ENCODE data around the gene COQ4.

COQ4 gene

GRCh38 chr9:128360826-128361225 is 38.2 kb downstream of the COQ4 start:
- Histone ChIP-seq H3K36me3 (replicated peaks; ENCODE audit: low read depth, low read length) (peaks cover 3% of the 10 kb centered on the region), H3K9ac (ENCODE audit: low read length) (no peak overlapping the region), H3K4me1 (ENCODE audit: low read length) (peaks cover 12% of the 10 kb centered on the region), H3K4me3 (ENCODE audit: low read length) (no peak overlapping the region), H3K27me3 (ENCODE audit: low read depth, low read length) (no peaks in the 10 kb centered on the region), H2AFZ (ENCODE audit: low read depth, low read length) (no peak overlapping the region), H3K79me2 (ENCODE audit: low read length) (no peaks in the 10 kb centered on the region), H3K4me2 (ENCODE audit: low read length) (no peak overlapping the region), H3K9me3 (ENCODE audit: insufficient read depth, low read length) (no peaks in the 10 kb centered on the region), H3K27ac (ENCODE audit: low read length) (no peak overlapping the region), H4K20me1 (ENCODE audit: insufficient read depth, low read length) (no peaks in the 10 kb centered on the region)
- TF ChIP-seq CTCF (IDR thresholded peaks at IDR 0.05; ENCODE audit: low read depth, low read length): no peak

- Histone ChIP-seq H3K27me3 (ENCODE audit: low read depth, low read length) (no peaks in the 10 kb centered on the region), H3K36me3 (replicated peaks; ENCODE audit: low read depth, low read length) (no peaks in the 10 kb centered on the region), H3K4me1 (ENCODE audit: low read length) (peaks cover 12% of the 10 kb centered on the region), H3K27ac (ENCODE audit: low read length) (no peak overlapping the region), H3K4me2 (ENCODE audit: low read length) (peak overlapping the region; percentile 74), H3K4me3 (ENCODE audit: low read length) (peak overlapping the region; percentile 74), H3K9ac (ENCODE audit: low read length) (0 out of 2 replicates have a peak overlapping the region, but pooled peaks have one; percentile 44), H3K9me3 (ENCODE audit: insufficient read depth, low read length) (no peaks in the 10 kb centered on the region), H3K79me2 (ENCODE audit: low read length) (no peaks in the 10 kb centered on the region), H4K20me1 (ENCODE audit: insufficient read depth, low read length) (no peaks in the 10 kb centered on the region), H2AFZ (ENCODE audit: low read depth, low read length) (peak overlapping the region; percentile 64; the same call in 1 of the 2 replicates)
- TF ChIP-seq CTCF (IDR thresholded peaks at IDR 0.05; ENCODE audit: low read depth, low read length): no peak
- TF ChIP-seq EZH2phosphoT487 (IDR thresholded peaks at IDR 0.05; ENCODE audit: low read depth): no peak
Measured at GRCh38 chr9:128361296-128361985, 38.8 kb downstream of the COQ4 start.

- Histone ChIP-seq H3K27me3 (ENCODE audit: low read depth, low read length) (no peaks in the 10 kb centered on the region), H3K27ac (ENCODE audit: low read length) (no peak overlapping the region), H3K9ac (ENCODE audit: low read length) (peak overlapping the region; percentile 44), H3K36me3 (replicated peaks; ENCODE audit: low read depth, low read length) (no peaks in the 10 kb centered on the region), H3K4me1 (ENCODE audit: low read length) (peaks cover 12% of the 10 kb centered on the region), H3K4me3 (ENCODE audit: low read length) (peak overlapping the region; percentile 74), H4K20me1 (ENCODE audit: insufficient read depth, low read length) (no peaks in the 10 kb centered on the region), H3K9me3 (ENCODE audit: insufficient read depth, low read length) (no peaks in the 10 kb centered on the region), H2AFZ (ENCODE audit: low read depth, low read length) (peak overlapping the region; percentile 64; the same call in 1 of the 2 replicates), H3K4me2 (ENCODE audit: low read length) (peak overlapping the region; percentile 74), H3K79me2 (ENCODE audit: low read length) (no peaks in the 10 kb centered on the region)
- TF ChIP-seq CTCF (IDR thresholded peaks at IDR 0.05; ENCODE audit: low read depth, low read length) (peak; percentile 86), EZH2phosphoT487 (IDR thresholded peaks at IDR 0.05; ENCODE audit: low read depth) (no peak)
Measured at GRCh38 chr9:128361986-128362646, 39.5 kb downstream of the COQ4 start.

GRCh38 chr9:128362774-128363173 is 40.1 kb downstream of the COQ4 start:
- Histone ChIP-seq H3K4me2 (ENCODE audit: low read length) (no peak overlapping the region), H3K27me3 (ENCODE audit: low read depth, low read length) (no peaks in the 10 kb centered on the region), H3K4me1 (ENCODE audit: low read length) (peaks cover 12% of the 10 kb centered on the region), H4K20me1 (ENCODE audit: insufficient read depth, low read length) (no peaks in the 10 kb centered on the region), H3K9me3 (ENCODE audit: insufficient read depth, low read length) (no peaks in the 10 kb centered on the region), H3K27ac (ENCODE audit: low read length) (no peak overlapping the region), H2AFZ (ENCODE audit: low read depth, low read length) (no peak overlapping the region), H3K36me3 (replicated peaks; ENCODE audit: low read depth, low read length) (no peaks in the 10 kb centered on the region), H3K4me3 (ENCODE audit: low read length) (no peak overlapping the region), H3K79me2 (ENCODE audit: low read length) (no peaks in the 10 kb centered on the region), H3K9ac (ENCODE audit: low read length) (no peak overlapping the region)
- TF ChIP-seq CTCF (IDR thresholded peaks at IDR 0.05; ENCODE audit: low read depth, low read length): no peak
- no peak for TF ChIP-seq EZH2phosphoT487 (IDR thresholded peaks at IDR 0.05; ENCODE audit: low read depth)

Measured in OCI-LY3 (cell line).